Ishikawa (cell line): ENCODE measurements around the gene DYRK3.

Source experiments
- CEBPB ChIP-seq: IDR thresholded peaks from 2 replicates; pipeline ENCODE4 v1.6.1; 2012
- CREB1 ChIP-seq: IDR thresholded peaks from 2 replicates; pipeline ENCODE4 v1.6.1; 2012; ENCODE audit warnings: low read depth
- EGR1 ChIP-seq: IDR thresholded peaks from 2 replicates; pipeline ENCODE4 v1.6.1; 2012
- EP300 ChIP-seq: IDR thresholded peaks from 2 replicates; pipeline ENCODE4 v1.6.1; 2012; ENCODE audit warnings: borderline replicate concordance
- FOXM1 ChIP-seq: IDR thresholded peaks from 2 replicates; pipeline ENCODE4 v1.6.1; 2012; ENCODE audit warnings: low read depth, borderline replicate concordance
- MAX ChIP-seq: IDR thresholded peaks from 2 replicates; pipeline ENCODE4 v1.6.1; 2012
- NFIC ChIP-seq: IDR thresholded peaks from 2 replicates; pipeline ENCODE4 v1.6.1; 2012
- RAD21 ChIP-seq: IDR thresholded peaks from 2 replicates; pipeline ENCODE4 v1.6.1; 2012; ENCODE audit warnings: low read depth
- REST ChIP-seq: IDR thresholded peaks from 2 replicates; pipeline ENCODE4 v1.6.1; 2012; ENCODE audit warnings: low read depth, mild to moderate bottlenecking
- TAF1 ChIP-seq: IDR thresholded peaks from 2 replicates; pipeline ENCODE4 v1.6.1; 2012; ENCODE audit warnings: low read depth, mild to moderate bottlenecking
- TCF12 ChIP-seq: IDR thresholded peaks from 2 replicates; pipeline ENCODE4 v1.6.1; 2012; ENCODE audit warnings: low read depth
- TEAD4 ChIP-seq: IDR thresholded peaks from 2 replicates; pipeline ENCODE4 v1.6.1; 2012
- USF1 ChIP-seq: IDR thresholded peaks from 2 replicates; pipeline ENCODE4 v1.6.1; 2012
- YY1 ChIP-seq: IDR thresholded peaks from 2 replicates; pipeline ENCODE4 v1.6.1; 2012; ENCODE audit warnings: low read depth
- ZBTB7A ChIP-seq: IDR thresholded peaks from 2 replicates; pipeline ENCODE4 v1.6.1; 2012; ENCODE audit warnings: low read depth

DYRK3 gene

GRCh38 chr1:206681359-206681758 lies 46.0 kb downstream of the DYRK3 start:
- TF ChIP-seq REST (no peak), TEAD4 (no peak), CREB1 (no peak), ZBTB7A (no peak), TCF12 (no peak), TAF1 (no peak), CEBPB (no peak), EP300 (no peak), RAD21 (no peak), EGR1 (no peak), YY1 (no peak), NFIC (no peak), USF1 (no peak), FOXM1 (no peak), MAX (no peak)

GRCh38 chr1:206682111-206682510 lies 46.8 kb downstream of the DYRK3 start:
- TF ChIP-seq EGR1 (no peak), USF1 (no peak), TAF1 (no peak)

- no peak for TF ChIP-seq RAD21
- TF ChIP-seq NFIC, result no peak
- TF ChIP-seq REST, result no peak
- TF ChIP-seq EGR1, result no peak
- TF ChIP-seq ZBTB7A, result no peak
- TF ChIP-seq EP300, result no peak
- TF ChIP-seq FOXM1, result no peak
- no peak for TF ChIP-seq CEBPB
- TF ChIP-seq TAF1, result no peak
- TF ChIP-seq CREB1, result no peak
- TF ChIP-seq USF1, result no peak
- TF ChIP-seq YY1, result no peak
- no peak for TF ChIP-seq MAX
These were observed 48.0 kb downstream of the DYRK3 start for GRCh38 chr1:206683313-206683712.

GRCh38 chr1:206684003-206684402 lies 48.7 kb downstream of the DYRK3 start:
- TF ChIP-seq USF1 (no peak), YY1 (no peak), EGR1 (no peak), ZBTB7A (no peak), FOXM1 (no peak), EP300 (no peak)

- TF ChIP-seq YY1, result no peak
- TF ChIP-seq TAF1, result peak; percentile 38; the same call in 1 of the 2 replicates
- peak; percentile 52; the same call in 1 of the 2 replicates for TF ChIP-seq CREB1
These were observed 49.4 kb downstream of the DYRK3 start, which contains the start of gene MAPKAPK2 for GRCh38 chr1:206684478-206685333. Gene MAPKAPK2 (plus strand): TSS chr1:206684905. CDS start chr1:206685230, 325 bp downstream.
